ENCODE measurements around the gene PLAGL1.

DNA sequence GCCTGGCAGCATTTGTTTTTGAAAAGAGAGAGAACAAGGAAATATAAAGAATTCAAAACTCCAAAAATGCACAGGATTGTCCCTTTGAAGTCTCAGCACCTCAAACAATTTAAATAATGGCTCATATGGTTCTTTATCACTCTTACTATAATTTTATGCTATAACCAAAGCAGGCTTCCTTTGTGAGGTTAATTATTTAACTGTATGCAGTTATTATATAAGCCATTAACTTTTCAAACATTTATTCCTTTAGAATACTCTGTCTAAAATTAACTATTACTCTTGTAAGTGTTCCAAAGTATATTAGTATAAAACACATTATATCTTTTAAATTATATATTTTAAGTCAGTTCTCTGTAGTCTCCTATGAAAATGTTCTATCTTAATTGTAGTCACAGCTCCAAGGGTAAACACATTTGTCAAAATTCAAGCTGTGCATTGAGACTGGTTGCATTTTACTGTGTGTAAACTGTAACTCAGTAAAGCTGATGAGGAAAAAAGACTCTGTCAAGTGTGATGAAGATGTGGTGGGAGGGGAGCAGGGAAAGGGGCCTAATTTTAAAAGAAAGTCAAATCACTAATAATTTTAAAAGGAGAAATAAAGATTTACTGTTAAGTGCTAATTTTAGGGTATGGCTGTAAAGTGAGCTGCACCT lies 20.0 kb upstream of the PLAGL1 start:
- TF ChIP-seq CTCF (IDR thresholded peaks at IDR 0.05) (no peak), KDM1A (IDR thresholded peaks at IDR 0.05; ENCODE audit: low read depth) (no peak), GATA3 (IDR thresholded peaks at IDR 0.05; ENCODE audit: borderline replicate concordance) (no peak), RCOR1 (IDR thresholded peaks at IDR 0.05; ENCODE audit: low read depth, low read length) (no peak), ESRRA (IDR thresholded peaks at IDR 0.05; ENCODE audit: borderline replicate concordance, low read length) (no peak), POLR2A (IDR thresholded peaks at IDR 0.05; ENCODE audit: low read length) (no peak), TP53 (CRISPR knock-in tag; IDR thresholded peaks at IDR 0.05) (no peak), SMC3 (IDR thresholded peaks at IDR 0.05) (no peak), KDM5A (IDR thresholded peaks at IDR 0.05) (no peak)
- TF ChIP-seq, protein P1, sequence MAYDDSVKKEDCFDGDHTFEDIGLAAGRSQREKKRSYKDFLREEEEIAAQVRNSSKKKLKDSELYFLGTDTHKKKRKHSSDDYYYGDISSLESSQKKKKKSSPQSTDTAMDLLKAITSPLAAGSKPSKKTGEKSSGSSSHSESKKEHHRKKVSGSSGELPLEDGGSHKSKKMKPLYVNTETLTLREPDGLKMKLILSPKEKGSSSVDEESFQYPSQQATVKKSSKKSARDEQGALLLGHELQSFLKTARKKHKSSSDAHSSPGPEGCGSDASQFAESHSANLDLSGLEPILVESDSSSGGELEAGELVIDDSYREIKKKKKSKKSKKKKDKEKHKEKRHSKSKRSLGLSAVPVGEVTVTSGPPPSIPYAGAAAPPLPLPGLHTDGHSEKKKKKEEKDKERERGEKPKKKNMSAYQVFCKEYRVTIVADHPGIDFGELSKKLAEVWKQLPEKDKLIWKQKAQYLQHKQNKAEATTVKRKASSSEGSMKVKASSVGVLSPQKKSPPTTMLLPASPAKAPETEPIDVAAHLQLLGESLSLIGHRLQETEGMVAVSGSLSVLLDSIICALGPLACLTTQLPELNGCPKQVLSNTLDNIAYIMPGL (CRISPR knock-in tag; IDR thresholded peaks at IDR 0.05; ENCODE audit: borderline replicate concordance), result no peak
- TF ChIP-seq, protein P2, sequence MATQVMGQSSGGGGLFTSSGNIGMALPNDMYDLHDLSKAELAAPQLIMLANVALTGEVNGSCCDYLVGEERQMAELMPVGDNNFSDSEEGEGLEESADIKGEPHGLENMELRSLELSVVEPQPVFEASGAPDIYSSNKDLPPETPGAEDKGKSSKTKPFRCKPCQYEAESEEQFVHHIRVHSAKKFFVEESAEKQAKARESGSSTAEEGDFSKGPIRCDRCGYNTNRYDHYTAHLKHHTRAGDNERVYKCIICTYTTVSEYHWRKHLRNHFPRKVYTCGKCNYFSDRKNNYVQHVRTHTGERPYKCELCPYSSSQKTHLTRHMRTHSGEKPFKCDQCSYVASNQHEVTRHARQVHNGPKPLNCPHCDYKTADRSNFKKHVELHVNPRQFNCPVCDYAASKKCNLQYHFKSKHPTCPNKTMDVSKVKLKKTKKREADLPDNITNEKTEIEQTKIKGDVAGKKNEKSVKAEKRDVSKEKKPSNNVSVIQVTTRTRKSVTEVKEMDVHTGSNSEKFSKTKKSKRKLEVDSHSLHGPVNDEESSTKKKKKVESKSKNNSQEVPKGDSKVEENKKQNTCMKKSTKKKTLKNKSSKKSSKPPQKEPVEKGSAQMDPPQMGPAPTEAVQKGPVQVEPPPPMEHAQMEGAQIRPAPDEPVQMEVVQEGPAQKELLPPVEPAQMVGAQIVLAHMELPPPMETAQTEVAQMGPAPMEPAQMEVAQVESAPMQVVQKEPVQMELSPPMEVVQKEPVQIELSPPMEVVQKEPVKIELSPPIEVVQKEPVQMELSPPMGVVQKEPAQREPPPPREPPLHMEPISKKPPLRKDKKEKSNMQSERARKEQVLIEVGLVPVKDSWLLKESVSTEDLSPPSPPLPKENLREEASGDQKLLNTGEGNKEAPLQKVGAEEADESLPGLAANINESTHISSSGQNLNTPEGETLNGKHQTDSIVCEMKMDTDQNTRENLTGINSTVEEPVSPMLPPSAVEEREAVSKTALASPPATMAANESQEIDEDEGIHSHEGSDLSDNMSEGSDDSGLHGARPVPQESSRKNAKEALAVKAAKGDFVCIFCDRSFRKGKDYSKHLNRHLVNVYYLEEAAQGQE (IDR thresholded peaks at IDR 0.05), result no peak

All from A549 (cell line).